A673 (cell line): ENCODE measurements around the gene RNF123. TPM values are rescaled to one million over a fixed set of nuclear protein-coding genes. Genes with fewer than 3 reads are reported as not detected.

Source experiments
- BruUV-seq: library from RNA; stranded (reverse); fragments of 400-500 nt; replicated peaks from 2 replicates; lab custom pipeline; 2021; lab: Mats Ljungman, UMichigan
- CTCF ChIA-PET: fragments of 300-600 bp; sonication (Branson Sonifier 250); formaldehyde crosslinking; loops from one replicate; lab custom pipeline; 2022; ENCODE audit warnings: antibody characterized with exemption; lab: Charles Lee
- POLR2A ChIA-PET: fragments of 300-600 bp; sonication (Branson Sonifier 250); formaldehyde crosslinking; loops from one replicate; lab custom pipeline; 2022; ENCODE audit warnings: antibody characterized with exemption; ENCODE audit not compliant: low non-redundant PET; lab: Charles Lee
- DNase-seq: peaks from one replicate; pipeline ENCODE4 v3.0.0-alpha.2; 2015; ENCODE audit warnings: low spot score
- H3K27ac ChIP-seq: fragments of 200-600 bp; sonication (generic); 2 replicates; pipeline ENCODE4 v1.5.1; 2016; ENCODE audit warnings: mixed run types, low read depth, mild to moderate bottlenecking, mixed read lengths, antibody characterized with exemption, low read length; ENCODE audit not compliant: poor library complexity, severe bottlenecking
- H3K27me3 ChIP-seq: fragments of 200-600 bp; sonication (generic); replicated peaks from 2 replicates; pipeline ENCODE4 v1.6.1; 2017; ENCODE audit warnings: mixed run types, low read depth, mild to moderate bottlenecking, mixed read lengths, antibody characterized with exemption, low read length; ENCODE audit not compliant: insufficient read depth, poor library complexity
- H3K36me3 ChIP-seq: fragments of 200-600 bp; sonication (generic); 2 replicates; pipeline ENCODE4 v1.6.1; 2016; ENCODE audit warnings: mixed run types, mild to moderate bottlenecking, mixed read lengths, antibody characterized with exemption, low read length; ENCODE audit not compliant: insufficient read depth, poor library complexity, severe bottlenecking
- H3K4me1 ChIP-seq: fragments of 200-600 bp; sonication (generic); 2 replicates; pipeline ENCODE4 v1.6.1; 2017; ENCODE audit warnings: mixed run types, mild to moderate bottlenecking, mixed read lengths, antibody characterized with exemption, low read length; ENCODE audit not compliant: insufficient read depth, poor library complexity, severe bottlenecking
- H3K4me3 ChIP-seq: fragments of 200-600 bp; sonication (generic); 2 replicates; pipeline ENCODE4 v1.5.1; 2016; ENCODE audit warnings: low read depth, mixed run types, mild to moderate bottlenecking, mixed read lengths, low read length; ENCODE audit not compliant: poor library complexity, severe bottlenecking
- H3K9me3 ChIP-seq: fragments of 200-600 bp; sonication (generic); 2 replicates; pipeline ENCODE4 v1.6.1; 2016; ENCODE audit warnings: mixed run types, low read depth, mild to moderate bottlenecking, mixed read lengths, antibody characterized with exemption, low read length; ENCODE audit not compliant: poor library complexity, severe bottlenecking
- EZH2 ChIP-seq: fragments of 200-600 bp; sonication (generic); IDR thresholded peaks from 2 replicates; pipeline ENCODE4 v1.6.1; 2017; ENCODE audit warnings: borderline replicate concordance, low read depth, mild to moderate bottlenecking, mixed read lengths, antibody characterized with exemption, low read length; ENCODE audit not compliant: poor library complexity, severe bottlenecking
- intact Hi-C: fragments of 100-400 bp; cut with micrococcal nuclease; formaldehyde crosslinking; loops from one replicate; pipeline ENCODE4 v1.10.0; 2022; ENCODE audit not compliant: unreplicated experiment
- total RNA-seq: library from RNA; stranded (reverse); gene quantifications from 2 replicates; pipeline ENCODE4 v1.2.3, GENCODE V29; 2021
- TF ChIP-seq, protein P1 (sequence below): fragments of 300-800, 200-600 bp; sonication (generic); conservative IDR thresholded peaks from 2 replicates; pipeline ENCODE4 v1.5.1; 2017; ENCODE audit warnings: low read depth, mild to moderate bottlenecking, antibody characterized with exemption, low read length, moderate library complexity, mixed read lengths

The RNF123 gene
- total RNA-seq, 1 experiment from 2014 or later, result 31.5 TPM

DNA sequence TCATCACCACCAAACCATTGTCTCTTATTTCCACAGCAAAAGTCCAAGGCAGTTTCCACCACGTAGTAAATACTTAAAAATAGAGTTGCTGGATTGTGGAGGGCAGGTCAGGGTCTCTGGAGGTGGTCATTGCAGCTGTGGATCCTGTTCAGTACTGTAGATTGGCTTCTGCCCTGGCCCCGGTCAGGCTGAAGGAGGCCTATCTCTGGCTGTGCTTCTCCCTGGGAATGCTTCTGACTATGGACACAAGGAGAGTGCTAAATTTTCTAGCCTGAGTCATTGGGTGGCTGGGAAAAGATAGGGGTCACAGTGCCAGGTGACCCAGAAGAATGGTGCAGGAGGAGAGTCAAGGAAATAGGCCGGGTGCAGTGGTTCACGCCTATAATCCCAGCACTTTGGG is 60.7 kb downstream of the RNF123 start:
- intact Hi-C loops, result no loop called here
- Histone ChIP-seq H3K4me1 (no peaks in the 10 kb centered on the region), H3K9me3 (no peaks in the 10 kb centered on the region), H3K27me3 (no peaks in the 10 kb centered on the region), H3K4me3 (no peak overlapping the region), H3K27ac (no peak overlapping the region), H3K36me3 (no peaks in the 10 kb centered on the region)
- no TSS peak for BruUV-seq
- CTCF ChIA-PET, result no interaction called here
- TF ChIP-seq, protein P1, sequence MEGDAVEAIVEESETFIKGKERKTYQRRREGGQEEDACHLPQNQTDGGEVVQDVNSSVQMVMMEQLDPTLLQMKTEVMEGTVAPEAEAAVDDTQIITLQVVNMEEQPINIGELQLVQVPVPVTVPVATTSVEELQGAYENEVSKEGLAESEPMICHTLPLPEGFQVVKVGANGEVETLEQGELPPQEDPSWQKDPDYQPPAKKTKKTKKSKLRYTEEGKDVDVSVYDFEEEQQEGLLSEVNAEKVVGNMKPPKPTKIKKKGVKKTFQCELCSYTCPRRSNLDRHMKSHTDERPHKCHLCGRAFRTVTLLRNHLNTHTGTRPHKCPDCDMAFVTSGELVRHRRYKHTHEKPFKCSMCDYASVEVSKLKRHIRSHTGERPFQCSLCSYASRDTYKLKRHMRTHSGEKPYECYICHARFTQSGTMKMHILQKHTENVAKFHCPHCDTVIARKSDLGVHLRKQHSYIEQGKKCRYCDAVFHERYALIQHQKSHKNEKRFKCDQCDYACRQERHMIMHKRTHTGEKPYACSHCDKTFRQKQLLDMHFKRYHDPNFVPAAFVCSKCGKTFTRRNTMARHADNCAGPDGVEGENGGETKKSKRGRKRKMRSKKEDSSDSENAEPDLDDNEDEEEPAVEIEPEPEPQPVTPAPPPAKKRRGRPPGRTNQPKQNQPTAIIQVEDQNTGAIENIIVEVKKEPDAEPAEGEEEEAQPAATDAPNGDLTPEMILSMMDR, result no peak
- TF ChIP-seq EZH2, result no peak
- POLR2A ChIA-PET, result no interaction called here
- no peak for DNase-seq

DNA sequence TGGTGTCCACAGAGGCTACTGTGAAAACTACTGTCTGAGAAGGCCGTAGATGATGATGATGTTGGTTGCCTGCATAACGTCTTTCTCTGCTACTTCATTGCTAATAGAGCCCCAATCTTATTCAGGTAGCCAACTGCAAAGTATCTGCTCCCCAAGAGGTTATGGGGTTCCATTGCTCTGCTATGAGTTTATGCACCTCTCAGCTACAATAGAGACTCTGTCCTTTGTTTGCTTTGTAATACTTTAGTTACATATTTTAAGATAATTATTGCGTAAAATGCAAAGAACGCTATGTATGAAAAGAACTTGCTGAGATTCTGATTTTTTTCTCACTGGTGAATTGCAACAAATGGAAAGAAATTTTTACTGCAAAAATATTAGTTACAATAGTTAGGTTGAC is 62.1 kb downstream of the RNF123 start:
- DNase-seq, result no peak
- ChIA-PET POLR2A (no interaction called here), CTCF (no interaction called here)
- Histone ChIP-seq H3K27ac (no peak overlapping the region), H3K4me3 (no peak overlapping the region), H3K9me3 (no peaks in the 10 kb centered on the region), H3K4me1 (no peaks in the 10 kb centered on the region), H3K36me3 (no peaks in the 10 kb centered on the region), H3K27me3 (no peaks in the 10 kb centered on the region)
- TF ChIP-seq, protein P1, result no peak
- TF ChIP-seq EZH2, result no peak
- intact Hi-C loops, result no loop called here
- BruUV-seq, result no TSS peak

DNA sequence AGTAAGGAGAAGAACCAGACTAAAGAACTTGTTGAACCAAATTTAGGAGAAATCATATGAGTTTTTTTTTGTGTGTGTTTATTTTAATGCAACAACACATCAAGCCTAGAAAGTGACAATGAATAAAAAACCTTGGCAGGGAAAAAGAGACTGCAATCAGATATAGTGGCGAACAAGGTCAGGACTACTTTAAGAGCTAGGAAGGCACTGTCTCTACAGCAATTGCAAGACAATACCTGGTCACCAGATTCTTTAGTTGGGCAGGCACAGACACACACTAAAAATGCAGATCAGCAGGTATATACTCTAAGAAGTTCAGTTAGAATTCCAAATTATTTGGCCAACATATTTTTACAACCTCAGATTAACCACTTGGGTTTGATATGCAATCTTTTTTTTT is 65.2 kb downstream of the RNF123 start:
- Histone ChIP-seq H3K27ac (no peak overlapping the region), H3K36me3 (no peaks in the 10 kb centered on the region), H3K4me3 (no peak overlapping the region), H3K9me3 (no peaks in the 10 kb centered on the region), H3K27me3 (no peaks in the 10 kb centered on the region), H3K4me1 (no peaks in the 10 kb centered on the region)
- ChIA-PET CTCF (no interaction called here), POLR2A (no interaction called here)
- no peak for DNase-seq
- BruUV-seq, result no TSS peak
- no peak for TF ChIP-seq EZH2
- TF ChIP-seq, protein P1, result no peak
- intact Hi-C loops, result no loop called here
